ENCODE data around the gene RHBDL1. TPM values are rescaled to one million over a fixed set of nuclear protein-coding genes. Genes with fewer than 3 reads are reported as not detected.

Gene RHBDL1
- polyA plus RNA-seq, 1 donor (not counting 4 experiments of a cell fraction or from before 2014, with no cell fraction given): 0.71 TPM

DNA sequence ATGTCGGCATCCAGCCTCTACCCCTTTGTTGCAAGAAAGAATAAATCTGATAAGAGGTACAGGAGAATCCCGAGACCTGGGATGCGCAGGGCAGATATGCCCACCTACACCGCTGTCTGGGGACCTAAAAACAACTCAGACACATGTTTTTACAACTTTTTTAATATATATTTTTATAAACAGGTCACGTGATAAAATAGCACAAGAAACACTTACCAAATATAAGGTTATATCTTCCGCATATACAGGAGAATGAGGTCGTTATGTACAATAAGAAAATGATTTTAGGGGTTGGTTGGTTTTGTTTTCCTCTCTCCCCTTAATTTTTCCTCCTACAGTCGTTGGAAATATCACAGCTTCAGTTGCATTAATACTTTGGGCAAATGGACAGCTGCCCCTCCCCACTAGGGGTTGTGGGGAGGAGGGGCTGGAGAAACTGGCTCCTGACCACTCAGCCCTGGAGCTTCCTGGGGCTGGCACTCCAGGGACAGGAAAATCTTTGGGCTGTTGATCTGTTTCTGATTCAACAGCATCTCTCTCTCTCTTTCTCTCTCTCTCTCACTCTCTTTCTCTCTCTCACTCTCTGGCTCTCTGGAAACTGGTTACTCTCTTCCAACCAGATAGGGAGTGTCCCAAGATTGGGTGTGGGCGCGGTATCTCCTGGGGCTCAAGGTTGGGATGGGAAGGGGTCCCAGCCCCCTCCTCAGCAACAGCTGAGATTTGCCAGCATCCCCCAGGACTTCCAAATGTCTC, 17.1 kb downstream of the RHBDL1 start:
- dilution Hi-C loops (cut with MboI; ENCODE audit: extremely low pct_ligation_motif_present, low sequenced_read_pairs): no loop called here
- peaks cover 0 to 2% of the 10 kb centered on the region in 2 experiments for H3K36me3 ChIP-seq (ENCODE audit: control insufficient read depth in 2 of 2, extremely low read depth in 1 of 2, insufficient read depth in 2 of 2, low read length in 2 of 2)
- no peak overlapping the region for H3K9ac ChIP-seq (ENCODE audit: control insufficient read depth, extremely low read depth, insufficient read depth, low read length)
- no peak overlapping the region for H3K27ac ChIP-seq (ENCODE audit: control insufficient read depth, insufficient read depth, low read length)
- DNase-seq (ENCODE audit: low read depth, low spot score): no peak
- H3K4me3 ChIP-seq (ENCODE audit: control insufficient read depth in 2 of 3, extremely low read depth in 1 of 3, insufficient read depth in 2 of 3, low read depth in 1 of 3, low read length in 3 of 3): no peak overlapping the region
- peaks cover 12% of the 10 kb centered on the region for H3K4me1 ChIP-seq (ENCODE audit: control insufficient read depth, extremely low read depth, insufficient read depth, low read length)
- H3K9me1 ChIP-seq (ENCODE audit: control insufficient read depth, extremely low read depth, insufficient read depth, low read length): no peaks in the 10 kb centered on the region
- no peaks in the 10 kb centered on the region for H3K9me3 ChIP-seq (ENCODE audit: control insufficient read depth, low read depth, low read length)
- H3K27me3 ChIP-seq (ENCODE audit: control insufficient read depth, extremely low read depth, insufficient read depth, low read length): peaks cover 50% of the 10 kb centered on the region
- no peak overlapping the region for H3K4me2 ChIP-seq (ENCODE audit: control insufficient read depth, extremely low read depth, insufficient read depth, low read depth, low read length)
- TF ChIP-seq CTCF (optimal IDR thresholded peaks at IDR 0.05 in 1 of 3, IDR thresholded peaks at IDR 0.05 in 1 of 3, conservative IDR thresholded peaks at IDR 0.05 in 1 of 3; ENCODE audit: extremely low read depth in 1 of 3, insufficient read depth in 2 of 3, low read length in 3 of 3): no peak
- no peak for TF ChIP-seq EZH2 (IDR thresholded peaks at IDR 0.05; ENCODE audit: low read length)
- peaks cover 5% of the 10 kb centered on the region for H3K79me2 ChIP-seq (ENCODE audit: control insufficient read depth, insufficient read depth, low read length)
- H4K20me1 ChIP-seq (ENCODE audit: control insufficient read depth, extremely low read depth, insufficient read depth, low read length): no peaks in the 10 kb centered on the region
- no peak overlapping the region for H2AFZ ChIP-seq (ENCODE audit: control insufficient read depth, low read length)
- no peak for FAIRE-seq

DNA sequence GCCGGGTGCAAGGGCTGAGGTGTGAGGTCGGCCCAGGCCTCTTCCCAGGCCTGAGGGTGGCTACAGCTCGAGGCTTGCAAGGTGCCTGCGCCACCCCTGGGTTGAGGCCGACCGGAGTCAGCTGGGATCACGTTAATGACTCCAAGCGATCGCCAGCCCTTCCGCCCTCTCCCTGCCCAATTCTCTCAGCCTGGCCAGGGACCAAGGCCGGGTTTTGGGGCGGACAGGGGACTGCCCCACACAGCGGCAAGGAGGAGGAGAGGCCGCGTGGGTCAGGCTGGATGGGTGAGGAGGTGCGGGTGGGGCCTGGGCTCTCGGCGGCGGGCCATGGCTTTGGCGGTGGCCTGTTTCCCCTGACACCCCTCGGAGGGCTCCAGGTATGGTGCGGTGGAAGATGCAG, 17.9 kb downstream of the RHBDL1 start:
- FAIRE-seq: no peak
- dilution Hi-C loops (cut with MboI; ENCODE audit: extremely low pct_ligation_motif_present, low sequenced_read_pairs): no loop called here
- H3K4me1 ChIP-seq (ENCODE audit: control insufficient read depth, extremely low read depth, insufficient read depth, low read length): peaks cover 12% of the 10 kb centered on the region
- H3K4me2 ChIP-seq (ENCODE audit: control insufficient read depth, extremely low read depth, insufficient read depth, low read depth, low read length): no peak overlapping the region
- H3K9me3 ChIP-seq (ENCODE audit: control insufficient read depth, low read depth, low read length): no peaks in the 10 kb centered on the region
- H3K27ac ChIP-seq (ENCODE audit: control insufficient read depth, insufficient read depth, low read length): no peak overlapping the region
- no peaks in the 10 kb centered on the region for H3K9me1 ChIP-seq (ENCODE audit: control insufficient read depth, extremely low read depth, insufficient read depth, low read length)
- peaks cover 50% of the 10 kb centered on the region for H3K27me3 ChIP-seq (ENCODE audit: control insufficient read depth, extremely low read depth, insufficient read depth, low read length)
- H3K79me2 ChIP-seq (ENCODE audit: control insufficient read depth, insufficient read depth, low read length): peaks cover 5% of the 10 kb centered on the region
- H3K36me3 ChIP-seq (ENCODE audit: control insufficient read depth in 2 of 2, extremely low read depth in 1 of 2, insufficient read depth in 2 of 2, low read length in 2 of 2): no peaks in the 10 kb centered on the region
- H4K20me1 ChIP-seq (ENCODE audit: control insufficient read depth, extremely low read depth, insufficient read depth, low read length): no peaks in the 10 kb centered on the region
- H3K4me3 ChIP-seq (ENCODE audit: control insufficient read depth in 2 of 3, extremely low read depth in 1 of 3, insufficient read depth in 2 of 3, low read depth in 1 of 3, low read length in 3 of 3): no peak overlapping the region
- H2AFZ ChIP-seq (ENCODE audit: control insufficient read depth, low read length): no peak overlapping the region
- no peak for DNase-seq (ENCODE audit: low read depth, low spot score)
- no peak overlapping the region for H3K9ac ChIP-seq (ENCODE audit: control insufficient read depth, extremely low read depth, insufficient read depth, low read length)
- no peak for TF ChIP-seq CTCF (optimal IDR thresholded peaks at IDR 0.05 in 1 of 3, IDR thresholded peaks at IDR 0.05 in 1 of 3, conservative IDR thresholded peaks at IDR 0.05 in 1 of 3; ENCODE audit: extremely low read depth in 1 of 3, insufficient read depth in 2 of 3, low read length in 3 of 3)
- peak; percentile 80 for TF ChIP-seq EZH2 (IDR thresholded peaks at IDR 0.05; ENCODE audit: low read length)
